ENCODE measurements around the gene SNORC. TPM values are rescaled to one million over a fixed set of nuclear protein-coding genes. Genes with fewer than 3 reads are reported as not detected.

SNORC gene
- total RNA-seq, 1 experiment from 2014 or later: 4.3 TPM

- intact Hi-C loops (cut with micrococcal nuclease; ENCODE audit: unreplicated experiment): no loop called here
- no peaks in the 10 kb centered on the region for H3K27me3 ChIP-seq (replicated peaks; ENCODE audit: control insufficient read depth, insufficient read depth, low read length)
- POLR2A ChIA-PET: no interaction called here
- H3K9me3 ChIP-seq: no peaks in the 10 kb centered on the region
- no peaks in the 10 kb centered on the region for H3K27me3 Mint-ChIP-seq (ENCODE audit: insufficient read depth, unreplicated experiment)
- no peak for DNase-seq
- no peak for TF ChIP-seq CTCF (IDR thresholded peaks at IDR 0.05; ENCODE audit: insufficient read depth in 1 of 2, low read depth in 1 of 2, low read length in 1 of 2, severe bottlenecking in 1 of 2, unreplicated experiment in 1 of 2)
- H3K36me3 ChIP-seq (ENCODE audit: control insufficient read depth, insufficient read depth, low read length): no peaks in the 10 kb centered on the region
- no peak overlapping the region for H3K4me3 Mint-ChIP-seq (ENCODE audit: unreplicated experiment)
- CTCF ChIA-PET: no interaction called here
- H3K9me3 Mint-ChIP-seq (ENCODE audit: unreplicated experiment): no peaks in the 10 kb centered on the region
- peaks cover 71% of the 10 kb centered on the region for H3K36me3 Mint-ChIP-seq (ENCODE audit: insufficient read depth, unreplicated experiment)
- no peak overlapping the region for H3K27ac Mint-ChIP-seq (ENCODE audit: unreplicated experiment)
- H3K4me1 Mint-ChIP-seq (ENCODE audit: low read depth, unreplicated experiment): no peaks in the 10 kb centered on the region
- no TSS peak for BruUV-seq (replicated peaks)
- no peak overlapping the region for H3K4me3 ChIP-seq (ENCODE audit: low read depth, low read length)
- no peaks in the 10 kb centered on the region for H3K4me1 ChIP-seq
These were observed 31.6 kb upstream of the SNORC start for GRCh38 chr2:232838406-232838874.

- no peaks in the 10 kb centered on the region for H3K9me3 Mint-ChIP-seq (ENCODE audit: unreplicated experiment)
- H3K27me3 Mint-ChIP-seq (ENCODE audit: insufficient read depth, unreplicated experiment): no peaks in the 10 kb centered on the region
- H3K36me3 ChIP-seq (ENCODE audit: control insufficient read depth, insufficient read depth, low read length): no peaks in the 10 kb centered on the region
- H3K4me3 ChIP-seq (ENCODE audit: low read depth, low read length): no peak overlapping the region
- H3K4me1 ChIP-seq: no peaks in the 10 kb centered on the region
- H3K36me3 Mint-ChIP-seq (ENCODE audit: insufficient read depth, unreplicated experiment): peaks cover 70% of the 10 kb centered on the region
- ChIA-PET CTCF (no interaction called here), POLR2A (no interaction called here)
- H3K27ac Mint-ChIP-seq (ENCODE audit: unreplicated experiment): no peak overlapping the region
- no peaks in the 10 kb centered on the region for H3K9me3 ChIP-seq
- H3K4me3 Mint-ChIP-seq (ENCODE audit: unreplicated experiment): no peak overlapping the region
- H3K4me1 Mint-ChIP-seq (ENCODE audit: low read depth, unreplicated experiment): no peaks in the 10 kb centered on the region
- no peak for TF ChIP-seq CTCF (IDR thresholded peaks at IDR 0.05; ENCODE audit: insufficient read depth in 1 of 2, low read depth in 1 of 2, low read length in 1 of 2, severe bottlenecking in 1 of 2, unreplicated experiment in 1 of 2)
- intact Hi-C loops (cut with micrococcal nuclease; ENCODE audit: unreplicated experiment): no loop called here
- BruUV-seq (replicated peaks): no TSS peak
- no peak for DNase-seq
- no peaks in the 10 kb centered on the region for H3K27me3 ChIP-seq (replicated peaks; ENCODE audit: control insufficient read depth, insufficient read depth, low read length)
These were observed 30.5 kb upstream of the SNORC start for GRCh38 chr2:232839411-232840079.

GRCh38 chr2:232842689-232843088 is 27.4 kb upstream of the SNORC start:
- no peaks in the 10 kb centered on the region; the same call in 1 of the 2 replicates for H3K4me1 ChIP-seq

More at GRCh38 chr2:232842689-232843088, 27.4 kb upstream of the SNORC start:
- ChIA-PET CTCF (interaction anchor here (0.6 kb wide), 1 partner anchor 10 kb away, joined by 3 read pairs; no protein-coding TSS in a partner anchor), POLR2A (no interaction called here)
- Histone ChIP-seq H3K27me3 (replicated peaks; ENCODE audit: control insufficient read depth, insufficient read depth, low read length) (no peaks in the 10 kb centered on the region), H3K9me3 (no peaks in the 10 kb centered on the region), H3K36me3 (ENCODE audit: control insufficient read depth, insufficient read depth, low read length) (no peaks in the 10 kb centered on the region), H3K4me3 (ENCODE audit: low read depth, low read length) (no peak overlapping the region)
- H3K4me3 Mint-ChIP-seq (ENCODE audit: unreplicated experiment): no peak overlapping the region
- intact Hi-C loops (cut with micrococcal nuclease; ENCODE audit: unreplicated experiment): no loop called here
- H3K4me1 Mint-ChIP-seq (ENCODE audit: low read depth, unreplicated experiment): no peaks in the 10 kb centered on the region
- peaks cover 67% of the 10 kb centered on the region for H3K36me3 Mint-ChIP-seq (ENCODE audit: insufficient read depth, unreplicated experiment)
- no peak for DNase-seq
- no TSS peak for BruUV-seq (replicated peaks)
- no peaks in the 10 kb centered on the region for H3K9me3 Mint-ChIP-seq (ENCODE audit: unreplicated experiment)
- H3K27ac Mint-ChIP-seq (ENCODE audit: unreplicated experiment): no peak overlapping the region
- H3K27me3 Mint-ChIP-seq (ENCODE audit: insufficient read depth, unreplicated experiment): no peaks in the 10 kb centered on the region
- TF ChIP-seq CTCF (IDR thresholded peaks at IDR 0.05; ENCODE audit: insufficient read depth in 1 of 2, low read depth in 1 of 2, low read length in 1 of 2, severe bottlenecking in 1 of 2, unreplicated experiment in 1 of 2): no peak
